Omental fat pad (tissue), 4 donors: ENCODE data around the gene SLC25A34. TPM values are rescaled to one million over a fixed set of nuclear protein-coding genes. Genes with fewer than 3 reads are reported as not detected.

Experiments
- ATAC-seq: fragments of 150-250 bp; one replicate; pipeline ENCODE4 v1.9.1; 2016; ENCODE audit warnings: mild to moderate bottlenecking, moderate library complexity; ENCODE audit not compliant: low FRiP score
- DNase-seq: peaks from one replicate; pipeline ENCODE4 v3.0.0-alpha.2; 2019; ENCODE audit warnings: low spot score
- total RNA-seq, 4 donors: library from RNA; depleted of rRNA; stranded (reverse); fragments of >200 nt; gene quantifications; one replicate each; pipeline ENCODE4 v1.1.0, GENCODE V29; 2016
- TF ChIP-seq, protein P1 (sequence below), 3 donors: fragments of 450-650 bp; IDR thresholded peaks; one replicate each; pipeline ENCODE4 v1.5.1; 2016 to 2017; ENCODE audit warnings: antibody characterized with exemption in 3 of 3, mild to moderate bottlenecking in 3 of 3, moderate library complexity in 2 of 3

SLC25A34 gene
- total RNA-seq, 4 donors from 2014 or later: 0.82 to 13.1 (median 2.0) TPM

DNA sequence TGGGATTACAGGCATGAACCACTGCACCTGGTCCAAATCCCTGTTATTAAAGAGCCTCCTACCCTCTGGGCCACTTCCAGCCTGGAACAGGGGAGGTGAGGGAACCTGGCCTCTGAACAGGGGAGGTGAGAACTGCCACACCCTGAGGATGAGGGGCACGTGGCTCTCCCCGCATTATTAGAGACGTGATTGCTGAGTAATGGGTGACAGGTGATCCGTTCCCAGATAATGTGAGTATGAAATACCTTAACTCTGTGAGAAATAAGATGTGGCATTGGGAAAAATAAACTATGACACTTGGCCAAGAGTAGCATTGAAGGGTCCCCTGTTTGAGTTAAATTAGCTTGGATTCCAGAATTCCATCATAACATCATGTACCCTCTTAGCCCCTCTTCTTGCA lies 13.6 kb upstream of the SLC25A34 start:
- ATAC-seq (no peak), DNase-seq (no peak)
- TF ChIP-seq, protein P1, sequence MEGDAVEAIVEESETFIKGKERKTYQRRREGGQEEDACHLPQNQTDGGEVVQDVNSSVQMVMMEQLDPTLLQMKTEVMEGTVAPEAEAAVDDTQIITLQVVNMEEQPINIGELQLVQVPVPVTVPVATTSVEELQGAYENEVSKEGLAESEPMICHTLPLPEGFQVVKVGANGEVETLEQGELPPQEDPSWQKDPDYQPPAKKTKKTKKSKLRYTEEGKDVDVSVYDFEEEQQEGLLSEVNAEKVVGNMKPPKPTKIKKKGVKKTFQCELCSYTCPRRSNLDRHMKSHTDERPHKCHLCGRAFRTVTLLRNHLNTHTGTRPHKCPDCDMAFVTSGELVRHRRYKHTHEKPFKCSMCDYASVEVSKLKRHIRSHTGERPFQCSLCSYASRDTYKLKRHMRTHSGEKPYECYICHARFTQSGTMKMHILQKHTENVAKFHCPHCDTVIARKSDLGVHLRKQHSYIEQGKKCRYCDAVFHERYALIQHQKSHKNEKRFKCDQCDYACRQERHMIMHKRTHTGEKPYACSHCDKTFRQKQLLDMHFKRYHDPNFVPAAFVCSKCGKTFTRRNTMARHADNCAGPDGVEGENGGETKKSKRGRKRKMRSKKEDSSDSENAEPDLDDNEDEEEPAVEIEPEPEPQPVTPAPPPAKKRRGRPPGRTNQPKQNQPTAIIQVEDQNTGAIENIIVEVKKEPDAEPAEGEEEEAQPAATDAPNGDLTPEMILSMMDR (IDR thresholded peaks at IDR 0.05): no peak

DNA sequence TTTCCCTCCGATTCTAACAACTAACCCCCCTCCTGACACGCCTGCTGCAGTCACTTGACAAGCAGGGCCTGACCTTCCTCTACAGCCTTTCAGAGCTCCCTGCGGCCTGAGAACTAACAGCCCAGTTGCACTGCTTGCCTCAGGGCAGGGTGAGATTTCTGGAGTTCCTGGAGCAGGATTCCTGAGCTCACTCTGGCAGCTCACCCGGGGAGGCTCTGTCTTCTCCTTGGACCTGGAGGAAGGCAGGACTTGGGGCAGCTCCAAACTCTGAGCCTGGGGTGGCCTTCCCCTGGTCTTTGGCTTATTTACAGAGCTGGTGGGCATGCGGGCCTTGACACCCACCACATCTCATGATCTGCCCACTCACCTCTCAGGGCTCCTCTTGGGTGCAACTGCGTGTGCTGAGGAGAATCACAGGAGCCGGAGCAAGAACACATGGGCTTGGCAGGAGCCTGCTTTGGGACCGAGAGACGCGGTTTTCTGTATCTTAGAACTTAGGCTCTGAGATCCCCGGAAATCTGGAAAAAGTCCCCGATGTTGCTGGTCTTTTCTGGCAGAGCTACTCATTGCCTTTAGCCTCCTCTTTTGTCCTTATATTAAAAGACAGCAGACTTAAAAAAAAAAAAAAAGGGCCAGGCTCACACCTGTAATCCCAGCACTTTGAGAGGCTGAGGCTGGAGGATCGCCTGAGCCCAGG lies 13.1 kb upstream of the SLC25A34 start:
- no peak for DNase-seq
- no peak for ATAC-seq
- TF ChIP-seq, protein P1 (IDR thresholded peaks at IDR 0.05): no peak

DNA sequence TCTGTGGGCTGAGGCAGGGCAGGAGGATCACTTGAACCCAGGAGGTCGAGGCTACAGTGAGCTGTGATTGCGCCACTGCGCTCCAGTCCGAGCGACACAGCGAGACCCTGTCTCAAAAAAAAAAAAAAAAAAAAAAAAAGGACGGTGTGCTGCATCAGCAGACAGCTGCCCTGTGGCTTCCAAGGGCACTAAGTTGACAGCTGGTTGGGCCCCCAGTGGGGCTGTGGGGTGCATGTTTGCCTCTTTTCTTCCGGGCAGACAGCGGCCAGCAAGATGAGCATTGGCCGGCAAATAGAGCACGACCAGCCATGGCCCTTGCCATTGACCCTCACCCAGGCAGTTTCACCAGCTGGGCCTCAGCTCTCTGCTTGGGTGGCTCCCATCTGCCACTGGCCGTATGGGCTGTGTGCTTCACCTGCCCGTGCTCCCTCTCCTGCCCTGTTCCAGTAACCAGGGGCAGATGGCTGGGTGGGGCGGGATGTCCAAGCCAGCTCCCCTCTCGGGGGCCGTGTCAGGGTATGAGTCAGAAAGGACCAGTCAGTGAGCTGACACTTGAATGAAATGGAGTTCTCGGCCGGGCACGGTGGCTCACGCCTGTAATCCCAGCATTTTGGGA lies 12.3 kb upstream of the SLC25A34 start:
- no peak for ATAC-seq
- TF ChIP-seq, protein P1 (IDR thresholded peaks at IDR 0.05): no peak
- DNase-seq: no peak

DNA sequence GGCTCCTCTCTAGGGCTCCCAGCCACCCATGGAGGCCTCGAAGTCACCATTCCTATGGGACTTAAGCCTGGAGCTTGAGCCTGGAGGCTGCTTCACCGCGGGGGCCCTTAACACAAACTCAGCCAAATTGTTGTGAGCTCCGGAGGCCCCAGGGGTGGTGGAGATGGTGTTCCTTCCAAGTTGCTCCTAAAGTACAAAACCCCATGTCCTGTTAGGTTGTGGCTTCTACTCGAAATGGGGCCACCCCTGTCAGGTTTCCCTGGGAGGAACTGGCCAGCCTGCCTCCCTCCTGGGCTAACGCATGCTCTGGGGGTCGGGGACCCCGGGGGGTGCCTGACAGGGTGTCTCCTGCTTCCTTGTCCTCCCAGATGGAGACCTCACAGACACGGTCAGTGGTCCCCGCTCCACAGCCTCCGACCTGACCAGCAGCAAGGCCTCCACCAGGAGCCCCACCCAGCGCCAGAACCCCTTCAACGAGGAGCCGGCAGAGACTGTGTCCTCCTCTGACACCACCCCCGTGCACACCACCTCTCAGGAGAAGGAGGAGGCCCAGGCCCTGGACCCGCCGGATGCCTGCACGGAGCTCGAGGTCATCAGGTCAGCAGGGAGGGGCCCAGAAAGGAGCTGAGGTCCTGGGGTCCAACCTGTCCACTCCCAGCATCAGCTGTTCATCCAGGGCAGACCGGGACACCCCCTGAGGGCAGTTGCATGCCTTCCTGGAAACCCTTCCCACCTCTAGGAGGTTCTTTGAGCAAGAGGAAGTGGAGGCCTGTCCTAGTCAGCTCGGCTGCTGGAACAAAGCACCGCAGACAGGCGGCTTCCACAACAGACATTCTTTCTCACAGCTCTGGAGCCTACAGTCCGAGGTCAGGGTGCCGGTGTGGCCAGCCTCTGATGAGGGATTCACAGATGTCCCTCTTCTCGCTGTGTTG lies 10.8 kb upstream of the SLC25A34 start:
- no peak for ATAC-seq
- TF ChIP-seq, protein P1 (IDR thresholded peaks at IDR 0.05): no peak
- no peak for DNase-seq

DNA sequence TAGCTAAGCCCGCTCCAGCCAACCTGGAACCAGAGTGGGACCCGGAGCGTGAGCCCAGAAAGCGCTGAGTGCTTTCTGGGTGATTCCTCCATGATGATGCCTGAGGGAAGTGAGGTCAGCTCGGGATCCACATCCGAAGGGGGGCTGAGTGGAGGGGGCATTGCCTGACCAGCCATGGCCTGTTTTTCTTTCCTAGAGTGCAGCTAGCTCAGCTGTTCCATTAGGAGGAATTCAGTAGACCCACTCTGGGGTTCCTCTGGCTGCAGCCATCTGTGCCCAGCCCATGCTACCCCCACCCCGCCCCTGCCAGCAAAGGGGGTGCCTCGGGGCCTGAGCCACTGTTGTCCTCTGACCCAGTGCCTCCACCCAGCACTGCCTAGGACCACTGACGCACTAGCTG lies 9.6 kb upstream of the SLC25A34 start:
- ATAC-seq (no peak), DNase-seq (no peak)
- TF ChIP-seq, protein P1 (IDR thresholded peaks at IDR 0.05): no peak

DNA sequence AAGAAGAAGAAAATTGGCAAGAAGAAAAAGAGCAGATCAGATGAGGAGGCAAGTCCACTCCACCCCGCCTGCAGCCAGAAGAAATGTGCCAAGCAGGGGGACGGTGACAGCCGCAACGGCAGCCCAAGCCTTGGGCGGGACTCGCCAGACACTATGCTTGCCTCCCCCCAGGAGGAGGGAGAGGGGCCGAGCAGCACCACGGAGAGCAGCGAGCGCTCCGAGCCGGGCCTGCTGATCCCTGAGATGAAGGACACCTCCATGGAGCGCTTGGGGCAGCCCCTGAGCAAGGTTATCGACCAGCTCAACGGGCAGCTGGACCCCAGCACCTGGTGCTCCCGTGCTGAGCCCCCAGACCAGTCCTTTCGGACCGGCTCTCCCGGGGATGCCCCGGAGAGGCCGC lies 9.0 kb upstream of the SLC25A34 start:
- no peak for ATAC-seq
- no peak for DNase-seq
- TF ChIP-seq, protein P1 (IDR thresholded peaks at IDR 0.05): no peak
